ENCODE data around the gene C22orf31.

C22orf31 gene

DNA sequence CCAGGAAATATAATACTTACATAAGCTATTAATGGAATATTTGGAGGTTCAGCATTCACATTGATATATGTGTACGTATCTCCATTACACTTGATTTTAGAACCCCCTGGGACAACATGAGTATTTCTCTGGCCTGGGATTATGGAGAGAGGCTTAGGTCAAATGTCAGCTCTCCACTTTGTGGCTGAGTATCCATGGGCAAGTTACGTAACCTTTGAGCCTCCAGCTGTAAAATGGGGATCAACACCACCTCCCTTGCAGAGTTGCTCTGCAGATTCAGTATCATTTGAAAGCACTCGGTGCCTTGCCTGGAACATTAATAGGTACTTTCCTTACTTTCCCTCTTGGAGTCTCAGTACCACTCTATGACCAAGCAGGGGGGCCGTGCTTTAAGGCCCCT is 33.2 kb downstream of the C22orf31 start:
- Histone ChIP-seq H3K79me2 (ENCODE audit: control insufficient read depth, low read length) (no peaks in the 10 kb centered on the region), H3F3A (ENCODE audit: control insufficient read depth, insufficient read depth) (no peaks in the 10 kb centered on the region), H3K36me3 (ENCODE audit: control insufficient read depth, low read length) (no peaks in the 10 kb centered on the region), H3K9me2 (replicated peaks; ENCODE audit: control insufficient read depth, low read length) (no peaks in the 10 kb centered on the region), H3K27ac (ENCODE audit: low read depth, low read length) (no peak overlapping the region), H3K4me3 (ENCODE audit: low read length) (no peak overlapping the region), H3K4me2 (ENCODE audit: low read length) (no peak overlapping the region), H3K9me3 (ENCODE audit: control insufficient read depth, insufficient read depth, low read length) (no peaks in the 10 kb centered on the region), H4K20me1 (ENCODE audit: control insufficient read depth, insufficient read depth, low read depth, low read length) (no peaks in the 10 kb centered on the region), H3K27me3 (ENCODE audit: control insufficient read depth, low read length) (peaks cover 35% of the 10 kb centered on the region), H3K4me1 (ENCODE audit: control insufficient read depth, low read length) (no peaks in the 10 kb centered on the region)
- TF ChIP-seq EZH2phosphoT487 (IDR thresholded peaks at IDR 0.05; ENCODE audit: borderline replicate concordance, low read length), result no peak
- TF ChIP-seq, protein P1, sequence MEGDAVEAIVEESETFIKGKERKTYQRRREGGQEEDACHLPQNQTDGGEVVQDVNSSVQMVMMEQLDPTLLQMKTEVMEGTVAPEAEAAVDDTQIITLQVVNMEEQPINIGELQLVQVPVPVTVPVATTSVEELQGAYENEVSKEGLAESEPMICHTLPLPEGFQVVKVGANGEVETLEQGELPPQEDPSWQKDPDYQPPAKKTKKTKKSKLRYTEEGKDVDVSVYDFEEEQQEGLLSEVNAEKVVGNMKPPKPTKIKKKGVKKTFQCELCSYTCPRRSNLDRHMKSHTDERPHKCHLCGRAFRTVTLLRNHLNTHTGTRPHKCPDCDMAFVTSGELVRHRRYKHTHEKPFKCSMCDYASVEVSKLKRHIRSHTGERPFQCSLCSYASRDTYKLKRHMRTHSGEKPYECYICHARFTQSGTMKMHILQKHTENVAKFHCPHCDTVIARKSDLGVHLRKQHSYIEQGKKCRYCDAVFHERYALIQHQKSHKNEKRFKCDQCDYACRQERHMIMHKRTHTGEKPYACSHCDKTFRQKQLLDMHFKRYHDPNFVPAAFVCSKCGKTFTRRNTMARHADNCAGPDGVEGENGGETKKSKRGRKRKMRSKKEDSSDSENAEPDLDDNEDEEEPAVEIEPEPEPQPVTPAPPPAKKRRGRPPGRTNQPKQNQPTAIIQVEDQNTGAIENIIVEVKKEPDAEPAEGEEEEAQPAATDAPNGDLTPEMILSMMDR (IDR thresholded peaks at IDR 0.05; ENCODE audit: low read depth, low read length, poor library complexity, severe bottlenecking), result no peak

DNA sequence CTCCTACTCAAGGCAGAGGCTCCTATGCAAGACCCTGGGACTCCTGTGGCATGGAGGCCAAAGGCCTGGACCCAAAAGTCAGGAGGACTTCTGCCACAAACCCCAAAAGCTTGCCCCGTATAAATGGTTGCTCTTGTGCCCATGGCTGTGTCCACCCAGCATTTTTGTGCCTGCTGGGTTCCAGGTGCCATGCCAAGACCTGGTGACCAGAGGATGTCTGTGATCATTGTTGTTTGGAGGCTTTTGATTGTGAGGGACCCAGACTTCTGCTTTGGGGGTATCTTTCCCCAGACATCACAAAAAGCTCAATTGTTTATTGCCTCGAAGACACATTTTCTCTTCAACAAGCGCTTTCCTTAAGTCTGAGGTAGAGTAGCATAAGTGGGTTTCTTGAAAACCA is 35.1 kb downstream of the C22orf31 start:
- Histone ChIP-seq H3K27ac (ENCODE audit: low read depth, low read length) (no peak overlapping the region), H3K4me2 (ENCODE audit: low read length) (no peak overlapping the region), H3K36me3 (ENCODE audit: control insufficient read depth, low read length) (no peaks in the 10 kb centered on the region), H3K4me3 (ENCODE audit: low read length) (no peak overlapping the region), H3K27me3 (ENCODE audit: control insufficient read depth, low read length) (peaks cover 45% of the 10 kb centered on the region), H3K79me2 (ENCODE audit: control insufficient read depth, low read length) (no peaks in the 10 kb centered on the region), H3K9me3 (ENCODE audit: control insufficient read depth, insufficient read depth, low read length) (no peaks in the 10 kb centered on the region), H3K9me2 (replicated peaks; ENCODE audit: control insufficient read depth, low read length) (no peaks in the 10 kb centered on the region), H4K20me1 (ENCODE audit: control insufficient read depth, insufficient read depth, low read depth, low read length) (no peaks in the 10 kb centered on the region), H3F3A (ENCODE audit: control insufficient read depth, insufficient read depth) (no peaks in the 10 kb centered on the region), H3K4me1 (ENCODE audit: control insufficient read depth, low read length) (no peaks in the 10 kb centered on the region)
- TF ChIP-seq EZH2phosphoT487 (IDR thresholded peaks at IDR 0.05; ENCODE audit: borderline replicate concordance, low read length), result no peak
- TF ChIP-seq, protein P1 (IDR thresholded peaks at IDR 0.05; ENCODE audit: low read depth, low read length, poor library complexity, severe bottlenecking), result no peak

DNA sequence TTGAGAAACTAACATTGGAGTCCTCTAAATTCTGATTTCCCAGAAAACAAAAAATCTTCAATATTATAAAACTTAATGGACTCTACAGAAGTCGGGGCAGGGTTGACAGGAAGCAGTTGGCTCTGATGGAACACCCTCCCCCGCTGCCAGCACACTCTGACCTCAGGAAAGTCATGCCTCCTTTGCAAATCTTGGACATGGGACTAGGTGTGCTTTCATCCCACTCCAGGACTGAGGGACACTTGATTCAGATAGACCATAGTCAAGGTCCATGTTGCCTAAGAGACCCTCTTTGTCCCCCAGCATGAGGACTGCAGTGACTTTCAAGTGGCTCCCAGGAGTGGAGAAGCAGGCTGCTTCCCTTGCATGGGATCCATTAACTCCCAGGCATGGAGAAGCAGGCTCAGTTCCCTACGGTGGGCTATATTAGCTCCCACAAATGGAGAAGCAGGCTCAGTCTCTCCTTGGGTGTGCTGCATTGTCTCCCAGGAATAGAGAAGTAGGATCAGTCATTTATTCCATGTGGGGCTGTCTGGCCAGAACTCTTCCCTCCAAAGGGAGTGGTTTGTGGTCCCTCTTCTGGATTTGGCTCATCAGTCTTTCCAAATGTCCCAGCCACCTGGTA is 38.3 kb downstream of the C22orf31 start:
- Histone ChIP-seq H3K27ac (ENCODE audit: low read depth, low read length) (no peak overlapping the region), H3K4me3 (ENCODE audit: low read length) (no peak overlapping the region), H3K9me3 (ENCODE audit: control insufficient read depth, insufficient read depth, low read length) (no peaks in the 10 kb centered on the region), H3F3A (ENCODE audit: control insufficient read depth, insufficient read depth) (no peaks in the 10 kb centered on the region), H3K4me2 (ENCODE audit: low read length) (no peak overlapping the region), H3K79me2 (ENCODE audit: control insufficient read depth, low read length) (no peaks in the 10 kb centered on the region), H3K36me3 (ENCODE audit: control insufficient read depth, low read length) (no peaks in the 10 kb centered on the region), H3K9me2 (replicated peaks; ENCODE audit: control insufficient read depth, low read length) (no peaks in the 10 kb centered on the region), H4K20me1 (ENCODE audit: control insufficient read depth, insufficient read depth, low read depth, low read length) (no peaks in the 10 kb centered on the region), H3K4me1 (ENCODE audit: control insufficient read depth, low read length) (no peaks in the 10 kb centered on the region), H3K27me3 (ENCODE audit: control insufficient read depth, low read length) (peaks cover 19% of the 10 kb centered on the region; the same call in 1 of the 2 replicates)
- no peak for TF ChIP-seq EZH2phosphoT487 (IDR thresholded peaks at IDR 0.05; ENCODE audit: borderline replicate concordance, low read length)
- TF ChIP-seq, protein P1 (IDR thresholded peaks at IDR 0.05; ENCODE audit: low read depth, low read length, poor library complexity, severe bottlenecking), result no peak

Measured in DOHH2 (cell line).